K562 treated with DMSO at 1 percent for 48 hours (cell line): ENCODE measurements around the gene PCDHGA9. TPM values are rescaled to one million over a fixed set of nuclear protein-coding genes. Genes with fewer than 3 reads are reported as not detected.

ENCODE experiments used
- total RNA-seq: library from RNA; unstranded; fragments of 300-600 nt; gene quantifications from 2 replicates; pipeline ENCODE4 v1.2.3, GENCODE V29; 2022; ENCODE audit warnings: low replicate concordance; ENCODE audit errors: extremely low read depth

The PCDHGA9 gene
- not detected in 2 replicates for total RNA-seq

DNA sequence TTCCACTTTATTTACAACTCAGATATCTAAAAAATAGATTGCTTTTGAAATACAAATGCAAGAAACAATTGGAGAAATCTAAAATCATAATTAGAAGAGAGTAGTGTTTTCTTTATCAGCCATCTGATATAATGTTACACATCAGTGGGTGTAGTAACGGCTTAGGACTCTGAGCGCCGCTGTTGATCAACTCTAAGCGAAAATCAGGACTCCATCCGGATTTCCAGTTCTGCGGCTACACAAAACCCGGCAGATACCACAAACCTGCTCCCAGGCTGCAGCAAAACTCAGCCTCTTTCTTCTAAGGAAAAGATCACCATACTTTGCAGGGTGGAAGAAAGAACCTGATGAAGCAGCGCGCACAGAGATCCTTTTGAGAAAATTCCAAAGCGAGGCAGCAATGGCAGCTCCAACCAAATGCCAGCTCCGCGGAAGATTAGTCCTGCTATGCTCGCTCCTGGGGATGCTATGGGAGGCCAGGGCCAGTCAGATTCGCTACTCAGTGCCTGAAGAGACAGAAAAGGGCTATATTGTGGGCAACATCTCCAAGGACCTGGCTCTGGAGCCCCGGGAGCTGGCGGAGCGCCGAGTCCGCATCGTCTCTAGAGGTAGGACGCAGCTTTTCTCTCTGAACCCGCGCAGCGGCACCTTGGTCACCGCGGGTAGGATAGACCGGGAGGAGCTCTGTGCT, at the start of gene PCDHGA9:
PCDHGA9 (plus strand) TSS at position 226 of the 691 bp plus-strand sequence; CDS start at position 401, 175 bp downstream.

DNA sequence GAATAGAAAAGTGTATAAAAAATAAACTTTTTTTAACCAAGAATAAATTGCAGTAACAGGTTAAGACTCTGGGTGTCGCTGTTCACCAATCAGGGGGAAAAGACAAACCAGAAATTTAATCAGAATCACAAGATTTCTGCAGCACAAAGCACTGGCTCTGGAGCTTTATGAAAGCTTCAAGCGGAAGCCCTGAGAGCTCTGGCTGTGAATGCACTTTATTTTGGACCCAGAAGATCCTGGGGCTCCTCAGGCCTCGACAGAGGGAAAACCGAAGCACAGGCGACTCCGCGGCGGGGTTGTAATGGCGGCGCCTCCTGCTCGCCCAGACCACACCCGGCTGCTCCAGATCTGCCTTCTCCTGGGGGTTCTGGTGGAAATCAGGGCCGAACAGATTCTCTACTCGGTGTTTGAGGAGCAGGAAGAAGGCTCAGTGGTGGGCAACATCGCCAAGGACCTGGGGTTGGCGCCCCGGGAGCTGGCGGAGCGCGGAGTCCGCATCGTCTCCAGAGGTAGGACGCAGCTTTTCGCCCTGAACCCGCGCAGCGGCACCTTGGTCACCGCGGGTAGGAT, 47.6 kb upstream of the PCDHGA9 start, which contains the start of gene PCDHGA4:
PCDHGA4 (plus strand) TSS at position 122 of the 570 bp plus-strand sequence; CDS start at position 209, 87 bp downstream.

DNA sequence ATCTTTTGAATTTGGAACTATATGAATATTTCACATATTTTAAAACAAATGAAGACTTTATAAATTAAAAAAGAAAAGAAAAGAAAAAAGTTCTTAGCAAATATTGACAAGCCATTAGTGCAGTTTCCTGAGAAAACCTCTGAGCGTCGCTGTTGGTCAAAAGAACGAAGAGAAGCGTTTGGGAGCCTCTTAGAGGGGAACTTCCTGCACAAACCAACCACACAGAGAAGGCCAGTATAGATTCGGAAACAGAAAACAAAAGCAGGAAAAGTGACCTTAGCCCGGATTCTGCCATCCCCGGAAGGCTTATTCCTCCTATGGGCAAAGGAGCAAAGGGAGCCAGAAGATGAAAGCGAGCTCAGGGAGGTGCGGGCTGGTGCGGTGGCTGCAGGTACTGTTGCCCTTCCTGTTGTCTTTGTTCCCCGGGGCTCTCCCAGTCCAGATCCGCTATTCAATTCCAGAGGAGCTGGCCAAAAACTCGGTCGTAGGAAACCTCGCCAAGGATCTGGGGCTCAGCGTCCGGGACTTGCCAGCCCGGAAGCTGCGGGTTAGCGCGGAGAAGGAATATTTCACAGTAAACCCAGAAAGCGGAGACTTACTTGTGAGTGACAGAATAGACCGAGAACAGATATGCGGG, 42.7 kb upstream of the PCDHGA9 start, which contains the start of gene PCDHGB2:
PCDHGB2 (plus strand) TSS at position 205 of the 637 bp plus-strand sequence; CDS start at position 347, 142 bp downstream.

DNA sequence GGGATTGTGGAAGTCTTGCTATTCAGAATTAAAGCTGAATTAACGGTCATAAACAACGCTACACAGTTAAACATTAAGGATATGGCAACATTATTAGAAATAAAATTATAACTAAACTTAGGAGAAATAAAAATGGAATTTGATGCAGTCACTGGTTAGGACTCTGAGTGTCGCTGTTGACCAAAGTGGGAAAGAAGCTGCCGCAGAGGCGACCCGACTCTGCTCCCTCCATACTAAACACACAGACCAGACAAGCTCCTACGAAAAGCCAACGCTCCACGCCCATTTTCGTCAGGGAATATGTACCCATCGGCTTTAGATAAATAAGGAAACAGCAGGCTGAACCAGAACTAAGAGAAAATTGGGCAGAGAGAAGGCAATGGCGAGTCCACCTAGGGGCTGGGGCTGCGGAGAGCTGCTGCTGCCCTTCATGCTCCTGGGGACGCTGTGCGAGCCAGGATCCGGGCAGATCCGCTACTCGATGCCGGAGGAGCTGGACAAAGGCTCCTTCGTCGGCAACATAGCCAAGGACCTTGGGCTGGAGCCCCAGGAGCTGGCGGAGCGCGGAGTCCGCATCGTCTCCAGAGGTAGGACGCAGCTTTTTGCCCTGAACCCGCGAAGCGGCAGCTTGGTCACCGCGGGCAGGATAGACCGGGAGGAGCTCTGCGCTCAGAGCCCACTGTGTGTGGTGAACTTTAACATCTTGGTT, 38.5 kb upstream of the PCDHGA9 start, which contains the start of gene PCDHGA5:
PCDHGA5 (plus strand) TSS at position 211 of the 709 bp plus-strand sequence; CDS start at position 380, 169 bp downstream.

DNA sequence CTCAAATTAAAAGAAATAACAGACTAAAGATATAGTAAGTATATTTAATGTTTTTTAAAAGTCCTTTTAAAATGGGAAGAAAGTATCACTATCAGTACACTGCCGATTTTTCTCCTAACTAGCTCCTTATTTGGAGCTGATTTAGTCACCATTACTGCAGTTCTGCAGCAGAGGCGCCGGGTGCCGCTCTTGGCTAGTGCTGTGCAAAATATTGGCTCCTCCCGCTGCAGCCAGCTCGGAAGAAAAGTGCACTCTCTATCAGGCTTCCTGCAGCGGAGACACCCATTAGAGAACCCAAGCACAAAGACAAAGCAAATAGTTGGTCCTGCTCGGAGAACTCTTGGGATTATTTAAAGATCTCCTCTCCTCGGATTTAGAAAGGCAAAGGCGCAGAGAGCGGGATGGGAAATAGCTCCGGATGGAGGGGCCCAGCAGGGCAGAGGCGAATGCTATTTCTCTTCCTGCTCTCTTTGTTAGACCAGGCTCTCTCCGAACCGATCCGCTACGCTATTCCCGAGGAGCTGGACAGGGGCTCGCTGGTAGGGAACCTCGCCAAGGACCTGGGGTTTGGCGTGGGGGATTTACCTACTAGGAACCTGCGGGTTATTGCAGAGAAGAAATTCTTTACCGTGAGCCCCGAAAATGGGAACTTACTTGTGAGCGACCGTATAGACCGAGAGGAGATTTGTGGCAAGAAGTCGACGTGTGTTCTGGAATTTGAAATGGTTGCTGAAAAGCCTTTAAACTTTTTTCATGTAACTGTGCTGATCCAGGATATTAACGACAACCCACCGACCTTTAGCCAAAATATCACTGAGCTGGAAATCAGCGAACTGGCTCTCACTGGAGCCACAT, 32.4 kb upstream of the PCDHGA9 start, which contains the start of gene PCDHGB3:
PCDHGB3 (plus strand) TSS at position 249 of the 855 bp plus-strand sequence; CDS start at position 402, 153 bp downstream.

DNA sequence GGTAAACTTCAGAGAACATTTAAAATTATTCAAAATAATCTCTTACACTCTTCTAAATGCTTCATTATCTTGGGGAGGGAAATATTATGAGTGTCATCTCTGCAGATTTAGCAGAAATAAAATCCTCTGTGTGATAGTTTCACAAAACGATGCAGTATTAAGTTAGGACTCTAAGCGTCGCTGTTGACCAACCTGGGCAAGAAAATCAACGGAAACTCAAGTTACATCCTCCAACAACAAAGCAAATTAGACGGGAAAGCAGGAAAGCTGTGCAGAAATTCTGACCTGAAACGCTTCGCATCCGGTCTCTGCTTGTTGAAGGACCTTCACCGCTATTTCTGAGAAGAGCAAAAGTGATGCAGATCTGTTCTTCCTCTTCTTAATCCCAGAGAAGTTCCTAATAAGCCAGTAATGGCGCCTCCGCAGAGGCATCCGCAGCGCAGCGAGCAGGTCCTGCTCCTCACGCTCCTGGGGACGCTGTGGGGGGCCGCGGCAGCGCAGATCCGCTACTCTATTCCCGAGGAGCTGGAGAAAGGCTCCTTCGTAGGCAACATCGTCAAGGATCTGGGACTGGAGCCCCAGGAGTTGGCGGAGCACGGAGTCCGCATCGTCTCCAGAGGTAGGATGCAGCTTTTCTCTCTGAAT, 28.8 kb upstream of the PCDHGA9 start, which contains the start of gene PCDHGA6:
PCDHGA6 (plus strand) TSS at position 219 of the 645 bp plus-strand sequence; CDS start at position 412, 193 bp downstream.

DNA sequence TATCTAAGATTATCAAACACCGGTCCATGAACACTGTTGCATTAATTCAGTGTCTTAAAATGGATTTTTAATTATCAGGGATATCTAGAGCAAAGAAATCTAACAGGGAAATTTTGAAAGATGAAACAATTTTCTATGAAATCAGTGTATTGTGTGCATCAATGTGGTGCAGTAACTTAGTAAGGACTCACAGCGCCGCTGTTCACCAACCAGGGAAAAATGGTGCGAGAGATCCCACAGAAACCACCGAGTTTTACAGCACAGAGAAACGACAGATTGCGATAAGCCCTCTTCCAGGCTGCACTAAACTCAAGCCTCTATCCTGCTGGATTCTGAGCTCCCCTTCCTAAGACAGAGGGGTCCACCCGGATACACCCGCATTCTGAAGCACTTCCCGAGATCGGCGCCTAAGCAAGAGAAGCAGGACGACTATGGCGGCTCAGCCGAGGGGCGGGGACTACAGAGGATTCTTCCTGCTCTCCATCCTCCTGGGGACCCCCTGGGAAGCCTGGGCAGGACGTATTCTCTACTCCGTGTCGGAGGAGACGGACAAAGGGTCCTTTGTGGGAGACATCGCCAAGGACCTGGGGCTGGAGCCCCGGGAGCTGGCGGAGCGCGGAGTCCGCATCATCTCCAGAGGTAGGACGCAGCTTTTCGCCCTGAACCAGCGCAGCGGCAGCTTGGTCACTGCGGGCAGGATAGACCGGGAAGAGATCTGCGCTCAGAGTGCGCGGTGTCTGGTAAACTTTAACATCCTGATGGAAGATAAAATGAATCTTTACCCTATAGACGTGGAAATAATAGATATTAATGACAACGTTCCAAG, 19.9 kb upstream of the PCDHGA9 start, which contains the start of gene PCDHGA7:
PCDHGA7 (plus strand) TSS at position 274 of the 826 bp plus-strand sequence; CDS start at position 432, 158 bp downstream.

DNA sequence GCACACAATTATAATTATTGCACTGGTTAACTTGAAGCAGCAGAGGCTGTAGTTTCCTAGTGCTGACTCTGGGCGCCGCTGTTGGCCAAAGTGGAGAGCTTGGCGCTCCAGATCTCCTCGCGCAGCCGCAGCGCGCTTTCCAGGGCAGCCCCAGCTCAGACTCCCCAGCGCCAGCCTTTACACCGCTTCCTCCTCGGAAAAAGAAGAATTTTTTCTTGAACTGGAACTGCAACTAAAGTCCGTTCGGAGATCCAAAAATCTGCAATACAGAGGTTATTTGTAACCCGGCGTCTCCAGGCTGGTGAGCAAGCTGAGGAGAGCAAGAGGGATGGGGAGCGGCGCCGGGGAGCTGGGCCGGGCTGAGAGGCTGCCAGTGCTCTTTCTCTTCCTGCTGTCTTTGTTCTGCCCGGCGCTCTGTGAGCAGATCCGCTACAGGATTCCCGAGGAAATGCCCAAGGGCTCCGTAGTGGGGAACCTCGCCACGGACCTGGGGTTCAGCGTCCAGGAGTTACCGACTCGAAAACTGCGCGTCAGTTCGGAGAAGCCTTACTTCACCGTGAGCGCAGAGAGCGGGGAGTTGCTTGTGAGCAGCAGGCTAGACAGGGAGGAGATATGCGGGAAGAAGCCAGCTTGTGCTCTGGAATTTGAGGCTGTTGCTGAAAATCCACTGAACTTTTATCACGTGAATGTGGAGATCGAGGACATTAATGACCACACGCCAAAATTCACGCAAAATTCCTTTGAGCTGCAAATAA, 14.8 kb upstream of the PCDHGA9 start, which contains the start of gene PCDHGB4:
PCDHGB4 (plus strand) TSS at position 142 of the 755 bp plus-strand sequence; CDS start at position 329, 187 bp downstream.

DNA sequence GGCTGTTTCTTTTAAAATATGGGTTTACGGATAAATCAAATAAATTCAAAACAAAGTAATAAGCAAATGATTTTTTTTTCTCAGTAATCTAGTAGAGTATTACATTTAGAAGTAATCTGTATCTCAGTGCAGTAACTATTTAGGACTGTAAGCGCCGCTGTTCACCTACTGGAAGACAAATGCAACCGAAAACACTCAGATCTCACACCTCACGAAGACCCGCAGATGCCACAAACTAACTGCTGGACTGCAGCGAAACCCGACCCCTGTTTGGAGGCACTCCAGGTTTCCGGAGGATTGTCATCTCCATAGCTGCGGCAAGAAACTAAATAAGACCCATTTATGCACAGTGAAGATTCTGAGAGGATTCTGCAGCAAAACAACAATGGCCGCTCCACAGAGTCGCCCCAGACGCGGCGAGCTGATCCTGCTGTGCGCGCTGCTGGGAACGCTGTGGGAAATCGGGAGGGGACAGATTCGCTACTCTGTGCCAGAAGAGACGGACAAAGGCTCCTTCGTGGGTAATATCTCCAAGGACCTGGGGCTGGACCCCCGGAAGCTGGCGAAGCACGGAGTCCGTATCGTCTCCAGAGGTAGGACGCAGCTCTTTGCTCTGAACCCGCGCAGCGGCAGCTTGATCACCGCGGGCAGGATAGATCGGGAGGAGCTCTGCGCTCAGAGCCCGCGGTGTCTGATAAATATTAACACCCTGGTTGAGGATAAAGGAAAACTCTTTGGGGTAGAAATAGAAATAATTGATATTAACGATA, 10.0 kb upstream of the PCDHGA9 start, which contains the start of gene PCDHGA8:
PCDHGA8 (plus strand) TSS at position 205 of the 770 bp plus-strand sequence; CDS start at position 386, 181 bp downstream.

DNA sequence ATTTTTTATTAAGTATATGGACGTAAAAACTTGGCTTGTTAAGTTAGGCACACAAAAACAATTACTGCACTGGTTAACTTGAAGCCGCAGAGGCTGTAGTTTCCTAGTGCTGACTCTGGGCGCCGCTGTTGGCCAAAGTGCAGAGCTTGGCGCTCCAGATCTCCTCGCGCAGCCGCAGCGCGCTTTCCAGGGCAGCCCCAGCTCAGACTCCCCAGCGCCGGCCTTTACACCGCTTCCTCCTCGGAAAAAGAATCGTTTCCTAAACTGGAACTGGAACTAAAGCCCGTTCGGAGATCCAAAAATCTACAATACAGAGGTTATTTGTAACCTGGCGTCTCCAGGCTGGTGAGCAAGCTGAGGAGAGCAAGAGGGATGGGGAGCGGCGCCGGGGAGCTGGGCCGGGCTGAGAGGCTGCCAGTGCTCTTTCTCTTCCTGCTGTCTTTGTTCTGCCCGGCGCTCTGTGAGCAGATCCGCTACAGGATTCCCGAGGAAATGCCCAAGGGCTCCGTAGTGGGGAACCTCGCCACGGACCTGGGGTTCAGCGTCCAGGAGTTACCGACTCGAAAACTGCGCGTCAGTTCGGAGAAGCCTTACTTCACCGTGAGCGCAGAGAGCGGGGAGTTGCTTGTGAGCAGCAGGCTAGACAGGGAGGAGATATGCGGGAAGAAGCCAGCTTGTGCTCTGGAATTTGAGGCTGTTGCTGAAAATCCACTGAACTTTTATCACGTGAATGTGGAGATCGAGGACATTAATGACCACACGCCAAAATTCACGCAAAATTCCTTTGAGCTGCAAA, 4.6 kb upstream of the PCDHGA9 start, which contains the start of gene PCDHGB5:
PCDHGB5 (plus strand) TSS at position 192 of the 796 bp plus-strand sequence; CDS start at position 373, 181 bp downstream.

DNA sequence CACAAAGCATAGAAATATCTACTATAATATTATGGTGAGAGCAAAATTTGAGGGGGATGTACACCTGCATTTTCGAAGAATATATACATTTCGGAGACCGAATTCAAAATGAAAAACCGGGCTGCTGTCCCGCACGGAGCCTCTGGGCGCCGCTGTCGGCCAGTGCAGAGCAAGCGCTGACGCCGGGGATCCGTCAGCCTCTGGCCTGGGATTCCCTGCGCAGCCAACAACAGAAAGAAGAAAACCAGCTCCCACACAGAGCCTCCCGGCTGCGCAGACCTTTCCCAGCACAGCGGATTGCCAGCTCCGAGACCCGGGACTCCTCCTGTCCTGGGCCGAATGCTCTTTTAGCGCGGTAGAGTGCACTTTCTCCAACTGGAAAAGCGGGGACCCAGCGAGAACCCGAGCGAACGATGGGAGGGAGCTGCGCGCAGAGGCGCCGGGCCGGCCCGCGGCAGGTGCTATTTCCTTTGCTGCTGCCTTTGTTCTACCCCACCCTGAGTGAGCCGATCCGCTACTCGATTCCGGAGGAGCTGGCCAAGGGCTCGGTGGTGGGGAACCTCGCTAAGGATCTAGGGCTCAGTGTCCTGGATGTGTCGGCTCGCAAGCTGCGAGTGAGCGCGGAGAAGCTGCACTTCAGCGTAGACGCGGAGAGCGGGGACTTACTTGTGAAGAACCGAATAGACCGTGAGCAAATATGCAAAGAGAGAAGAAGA, 5.4 kb downstream of the PCDHGA9 start, which contains the start of gene PCDHGB6:
PCDHGB6 (plus strand) TSS at position 232 of the 716 bp plus-strand sequence; CDS start at position 414, 182 bp downstream.

DNA sequence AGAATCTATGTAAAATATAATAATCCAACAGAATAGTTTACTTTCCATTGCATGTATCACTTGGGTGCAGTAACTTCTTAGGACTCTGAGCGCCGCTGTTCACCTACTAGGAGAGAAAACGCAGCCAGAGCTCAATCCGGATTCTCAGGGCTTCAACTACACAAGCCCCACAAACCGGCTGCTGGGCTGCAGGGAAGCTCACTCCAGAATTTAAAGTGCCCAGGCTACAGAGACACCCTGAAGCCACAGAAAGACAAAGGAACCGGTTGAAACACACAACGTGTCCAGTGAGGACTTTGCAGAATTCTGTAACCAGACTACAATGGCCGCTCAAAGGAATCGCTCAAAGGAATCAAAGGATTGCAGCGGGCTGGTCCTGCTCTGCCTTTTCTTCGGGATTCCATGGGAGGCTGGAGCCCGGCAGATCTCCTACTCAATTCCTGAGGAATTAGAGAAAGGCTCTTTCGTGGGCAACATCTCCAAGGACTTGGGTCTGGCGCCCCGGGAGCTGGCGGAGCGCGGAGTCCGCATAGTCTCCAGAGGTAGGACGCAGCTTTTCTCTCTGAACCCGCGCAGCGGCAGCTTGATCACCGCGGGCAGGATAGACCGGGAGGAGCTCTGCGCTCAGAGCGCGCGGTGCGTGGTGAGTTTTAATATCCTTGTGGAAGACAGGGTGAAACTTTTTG, 10.4 kb downstream of the PCDHGA9 start, which contains the start of gene PCDHGA10:
PCDHGA10 (plus strand) TSS at position 134 of the 686 bp plus-strand sequence; CDS start at position 323, 189 bp downstream.

DNA sequence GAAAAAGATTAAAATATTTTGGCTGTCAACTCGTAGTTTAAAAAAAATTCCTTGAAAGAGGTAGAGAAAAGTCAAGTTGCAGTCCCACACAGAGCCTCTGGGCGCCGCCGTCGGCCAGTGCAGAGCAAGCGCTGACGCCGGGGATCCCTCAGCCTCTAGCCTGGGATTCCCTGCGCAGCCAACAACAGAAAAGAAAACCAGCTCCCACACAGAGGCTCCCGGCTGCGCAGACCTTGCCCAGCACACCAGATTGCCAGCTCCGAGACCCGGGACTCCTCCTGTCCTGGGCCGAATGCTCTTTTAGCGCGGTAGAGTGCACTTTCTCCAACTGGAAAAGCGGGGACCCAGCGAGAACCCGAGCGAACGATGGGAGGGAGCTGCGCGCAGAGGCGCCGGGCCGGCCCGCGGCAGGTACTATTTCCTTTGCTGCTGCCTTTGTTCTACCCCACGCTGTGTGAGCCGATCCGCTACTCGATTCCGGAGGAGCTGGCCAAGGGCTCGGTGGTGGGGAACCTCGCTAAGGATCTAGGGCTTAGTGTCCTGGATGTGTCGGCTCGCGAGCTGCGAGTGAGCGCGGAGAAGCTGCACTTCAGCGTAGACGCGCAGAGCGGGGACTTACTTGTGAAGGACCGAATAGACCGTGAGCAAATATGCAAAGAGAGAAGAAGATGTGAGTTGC, 15.1 kb downstream of the PCDHGA9 start, which contains the start of gene PCDHGB7:
PCDHGB7 (plus strand) TSS at position 184 of the 679 bp plus-strand sequence; CDS start at position 367, 183 bp downstream.

DNA sequence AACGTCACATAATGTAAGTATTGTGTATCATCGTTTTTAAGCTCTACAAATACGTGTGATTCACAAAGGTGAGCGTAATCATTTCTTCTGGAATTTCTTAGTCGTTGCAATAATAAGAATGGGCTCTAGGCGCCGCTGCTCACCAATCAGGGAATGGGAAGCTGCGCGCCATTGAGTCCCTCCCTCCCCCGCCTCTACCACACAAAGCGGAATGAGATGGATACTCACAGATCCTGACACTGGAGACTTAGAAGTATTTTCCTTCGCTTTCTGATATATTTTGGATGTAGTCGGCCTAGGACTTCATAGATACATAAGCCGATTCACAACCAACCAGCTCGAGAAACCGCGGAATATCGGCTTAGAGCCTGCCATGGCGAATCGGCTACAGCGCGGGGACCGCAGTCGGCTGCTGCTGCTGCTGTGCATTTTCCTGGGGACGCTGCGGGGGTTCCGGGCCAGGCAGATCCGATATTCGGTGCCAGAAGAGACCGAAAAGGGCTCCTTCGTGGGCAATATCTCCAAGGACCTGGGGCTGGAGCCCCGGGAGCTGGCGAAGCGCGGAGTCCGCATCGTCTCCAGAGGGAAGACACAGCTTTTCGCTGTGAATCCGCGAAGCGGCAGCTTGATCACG, 18.4 kb downstream of the PCDHGA9 start, which contains the start of gene PCDHGA11:
PCDHGA11 (plus strand) TSS at position 197 of the 634 bp plus-strand sequence; CDS start at position 374, 177 bp downstream.

